CD4-positive, alpha-beta T cell treated with Interleukin-17A for 4 hours (primary cell): ENCODE measurements around the gene PACC1.
A peak's percentile ranks its signal among the peaks of the same experiment; 100 is the strongest.
"Not testable (repeated sequence)": the region's sequence is repeated elsewhere in the genome, so short reads cannot be mapped to it uniquely, and the experiment has no call there.

Source experiments
- DNase-seq: peaks from one replicate; pipeline ENCODE4 v3.0.0-alpha.2; 2020; ENCODE audit warnings: mixed read lengths

The PACC1 gene

DNA sequence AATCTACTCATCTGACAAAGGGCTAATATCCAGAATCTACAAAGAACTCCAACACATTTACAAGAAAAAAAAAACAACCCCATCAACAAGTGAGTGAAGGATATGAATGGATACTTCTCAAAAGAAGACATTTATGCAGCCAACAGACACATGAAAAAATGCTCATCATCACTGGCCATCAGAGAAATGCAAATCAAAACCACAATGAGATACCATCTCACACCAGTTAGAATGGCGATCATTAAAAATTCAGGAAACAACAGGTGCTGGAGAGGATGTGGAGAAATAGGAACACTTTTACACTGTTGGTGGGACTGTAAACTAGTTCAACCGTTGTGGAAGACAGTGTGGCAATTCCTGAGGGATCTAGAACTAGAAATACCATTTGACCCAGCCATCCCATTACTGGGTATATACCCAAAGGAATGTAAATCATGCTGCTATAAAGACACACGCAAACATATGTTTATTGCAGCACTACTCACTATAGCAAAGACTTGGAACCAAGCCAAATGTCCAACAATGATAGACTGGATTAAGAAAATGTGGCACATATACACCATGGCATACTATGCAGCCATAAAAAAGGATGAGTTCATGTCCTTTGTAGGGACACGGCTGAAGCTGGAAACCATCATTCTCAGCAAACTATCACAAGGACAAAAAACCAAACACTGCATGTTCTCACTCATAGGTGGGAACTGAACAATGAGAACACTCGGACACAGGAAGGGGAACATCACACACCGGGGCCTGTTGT, 18.8 kb downstream of the PACC1 start:
- not testable (repeated sequence) for DNase-seq

DNA sequence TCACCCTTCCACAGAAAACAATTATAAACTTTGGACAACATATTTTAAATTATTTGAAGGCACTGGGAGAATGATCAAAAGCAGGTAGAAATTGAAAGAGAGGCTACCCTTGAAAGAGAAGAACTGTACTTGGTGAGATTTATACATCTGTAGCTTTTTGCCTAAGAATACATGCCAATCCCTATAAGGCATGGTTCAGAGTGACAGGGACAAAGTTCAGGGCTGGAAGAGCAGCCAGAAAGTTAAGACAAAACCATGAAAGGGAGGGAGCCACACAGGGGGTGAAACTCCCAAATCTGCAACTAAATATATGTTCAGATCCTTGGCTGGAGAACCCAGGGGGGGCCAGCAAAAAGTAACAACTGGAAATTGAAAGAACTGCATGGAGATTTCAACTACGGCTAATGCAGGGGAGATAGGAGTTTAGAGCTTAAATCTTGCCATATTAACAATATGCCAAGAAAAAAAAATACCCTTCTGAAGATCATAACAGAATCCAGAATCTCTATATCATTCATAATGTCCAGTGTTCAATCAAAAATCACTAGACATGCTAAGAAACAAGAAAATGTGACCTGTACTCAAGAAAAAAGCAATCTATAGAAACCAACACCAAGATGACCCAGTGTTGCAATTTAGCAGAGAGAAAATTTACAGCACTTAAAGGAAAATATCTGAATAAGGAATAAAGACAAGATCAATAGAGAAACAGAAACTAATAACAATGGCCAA, 25.5 kb downstream of the PACC1 start:
- DNase-seq: no peak

DNA sequence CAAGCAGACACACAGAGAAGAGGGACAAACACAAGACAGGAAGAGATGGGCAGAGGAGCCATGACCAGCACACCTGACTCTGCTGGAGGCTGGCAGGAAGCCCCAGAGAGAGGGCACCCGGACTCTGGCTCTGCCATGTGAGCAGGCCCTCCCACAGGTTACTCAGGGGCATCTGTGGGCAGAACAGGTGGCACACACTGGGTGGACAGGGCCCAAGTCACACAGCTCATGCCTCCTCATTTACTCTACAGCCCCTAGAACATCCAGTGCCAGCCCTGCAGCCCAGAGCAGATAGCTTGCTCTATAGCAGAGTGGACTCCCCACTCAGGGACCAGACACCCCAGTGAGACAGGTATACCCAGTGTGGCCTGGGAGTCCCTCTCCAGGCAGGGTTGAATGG, 28.7 kb downstream of the PACC1 start:
- no peak for DNase-seq

DNA sequence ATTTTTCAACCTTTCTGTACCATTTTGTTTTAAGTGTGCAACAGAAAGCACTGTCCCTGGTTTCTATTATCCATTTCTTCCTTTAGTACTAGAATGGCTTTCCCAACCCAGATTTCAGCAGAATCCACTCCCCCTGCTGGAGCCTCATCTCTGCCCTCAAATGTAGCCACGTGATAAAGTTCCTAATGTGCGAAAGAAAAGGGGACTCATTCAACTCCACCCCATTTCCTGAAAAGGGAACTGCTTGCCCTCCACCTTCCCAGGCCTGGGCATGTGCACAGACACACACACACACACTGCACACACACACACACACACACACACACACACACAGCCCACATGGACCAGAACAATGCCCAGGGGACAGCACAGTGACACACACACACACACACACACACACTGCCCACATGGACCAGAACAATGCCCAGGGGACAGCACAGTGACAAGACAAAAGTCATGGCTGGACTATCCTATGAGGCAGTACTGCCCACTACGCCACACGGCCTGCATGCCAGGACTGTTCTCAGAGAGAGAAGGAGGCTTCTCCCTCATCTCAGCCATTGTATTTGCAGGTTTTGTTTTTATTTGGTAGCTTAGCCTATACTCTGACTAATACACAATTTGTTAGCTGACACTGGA, 33.2 kb downstream of the PACC1 start:
- DNase-seq: no peak

DNA sequence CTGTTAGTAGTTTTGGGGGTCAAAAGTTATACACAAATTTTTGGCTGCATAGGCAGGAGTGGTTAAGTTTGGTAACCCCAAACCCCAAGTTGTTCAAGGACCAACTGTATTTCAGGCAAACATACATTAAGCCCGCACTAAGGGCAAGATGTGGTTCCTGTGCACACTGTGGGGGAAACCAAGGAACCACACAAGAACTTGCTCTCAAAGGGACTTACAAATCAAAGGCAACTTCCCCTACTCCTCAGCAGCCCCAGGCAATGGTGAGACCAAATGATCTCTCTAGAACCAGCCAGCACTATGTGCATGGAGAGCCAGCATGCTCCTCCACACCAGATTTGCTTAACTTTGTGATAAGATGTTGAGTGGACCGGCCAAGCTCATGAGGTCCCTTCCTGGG, 35.3 kb downstream of the PACC1 start:
- no peak for DNase-seq

DNA sequence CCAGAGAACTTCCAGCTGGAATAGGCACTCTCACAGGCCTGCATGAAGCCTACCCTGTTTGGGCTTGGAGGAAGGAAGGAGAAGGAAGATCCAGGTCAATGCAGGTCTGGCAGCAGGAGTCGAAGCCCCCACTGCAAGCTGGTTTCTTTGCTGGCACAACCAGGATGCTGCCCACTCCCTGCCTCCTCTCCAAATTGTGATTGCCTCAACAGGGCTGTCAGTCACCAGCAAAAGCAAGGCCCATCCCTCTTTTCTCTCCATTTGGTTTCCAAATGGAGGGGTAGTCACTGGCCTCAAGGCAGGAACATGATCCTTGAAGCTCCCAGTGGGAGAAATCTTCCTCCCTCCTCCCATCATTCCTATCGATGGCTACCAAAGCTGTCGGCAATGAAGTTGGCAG, 37.0 kb downstream of the PACC1 start:
- no peak for DNase-seq

DNA sequence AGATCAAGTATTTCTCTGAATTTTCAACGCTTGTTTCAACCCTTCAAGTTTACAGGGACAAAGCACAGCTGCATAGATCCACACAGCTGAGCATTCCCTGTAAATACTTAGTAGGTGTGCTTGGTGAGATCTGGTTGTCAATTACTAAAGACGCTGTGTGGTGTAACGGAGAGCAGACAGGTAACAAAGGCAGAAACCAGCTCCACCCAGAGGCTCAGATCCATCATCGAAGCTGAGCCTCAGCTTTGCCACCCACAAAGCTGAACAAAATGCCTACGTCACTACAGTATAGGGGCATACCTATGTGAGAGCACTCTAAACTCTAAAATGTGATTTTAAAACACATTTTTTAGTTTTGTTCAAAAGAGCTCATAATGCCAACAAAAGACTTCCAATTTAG, 38.7 kb downstream of the PACC1 start:
- DNase-seq: no peak

DNA sequence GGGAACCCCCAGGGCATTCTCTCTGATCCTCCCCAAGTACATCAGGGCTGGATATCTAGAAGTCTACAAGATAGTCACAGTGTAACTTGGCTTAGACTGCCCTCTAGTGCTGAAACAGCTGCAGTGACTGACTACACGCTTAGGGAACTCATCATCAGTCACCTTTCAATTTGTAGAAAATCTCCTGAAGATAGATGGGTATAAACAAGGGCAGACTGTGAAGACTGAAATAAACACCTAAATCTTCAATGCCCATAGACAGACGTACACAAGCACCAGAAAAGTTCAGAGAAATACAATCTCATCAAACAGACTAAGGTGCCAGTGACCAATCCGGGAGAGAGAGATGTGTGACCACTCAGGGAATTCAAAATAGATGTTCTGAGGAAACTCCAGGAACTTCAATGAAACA, 46.6 kb downstream of the PACC1 start:
- peak; percentile 54 for DNase-seq

DNA sequence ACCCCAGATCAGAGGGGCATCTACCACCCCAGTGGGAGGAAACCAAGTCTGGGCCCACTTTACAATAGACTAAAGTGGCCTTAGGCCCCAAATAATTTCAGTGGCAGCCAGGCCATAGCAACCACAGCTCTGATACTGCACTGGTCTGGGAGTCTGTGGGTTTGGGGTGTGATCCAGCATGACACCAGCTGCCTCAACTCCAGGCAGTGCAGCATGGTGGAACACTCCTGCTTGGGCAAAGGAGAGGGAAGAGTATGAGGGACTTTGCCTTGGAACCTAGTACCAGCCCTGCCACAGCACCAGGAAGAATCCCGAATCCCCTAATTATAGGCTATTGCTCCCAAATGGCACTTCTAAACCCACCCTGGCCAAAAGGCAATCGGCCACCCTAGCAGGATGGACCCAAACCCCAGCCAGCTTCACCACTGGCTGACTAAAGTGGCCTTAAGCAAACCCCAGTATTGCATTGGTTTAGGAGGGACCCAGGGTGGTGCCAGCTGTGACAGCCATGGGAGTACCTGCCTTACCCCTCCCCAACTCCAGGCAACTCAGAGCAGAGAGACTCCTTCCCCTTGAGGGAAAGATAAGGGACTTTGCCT, 47.1 kb downstream of the PACC1 start:
- DNase-seq: no peak

DNA sequence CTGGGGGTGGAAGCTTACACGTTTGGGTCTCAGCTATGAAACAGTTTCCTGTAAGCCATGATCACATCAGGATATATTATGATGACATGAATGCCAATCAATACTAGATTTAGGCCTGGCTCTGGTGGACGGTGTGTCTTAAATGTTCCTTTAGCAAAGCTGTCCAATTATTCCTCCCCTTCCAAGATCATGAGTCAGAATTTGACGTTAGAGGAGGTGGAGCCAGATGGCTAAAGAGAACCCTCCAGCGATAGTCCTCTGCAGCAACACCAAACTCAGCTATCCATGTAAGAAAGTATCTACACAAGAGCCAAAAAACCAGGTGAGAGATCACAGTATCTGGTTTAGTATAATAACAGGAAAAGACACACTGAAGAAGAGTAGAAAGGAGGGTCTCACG, 47.8 kb downstream of the PACC1 start:
- no peak for DNase-seq

DNA sequence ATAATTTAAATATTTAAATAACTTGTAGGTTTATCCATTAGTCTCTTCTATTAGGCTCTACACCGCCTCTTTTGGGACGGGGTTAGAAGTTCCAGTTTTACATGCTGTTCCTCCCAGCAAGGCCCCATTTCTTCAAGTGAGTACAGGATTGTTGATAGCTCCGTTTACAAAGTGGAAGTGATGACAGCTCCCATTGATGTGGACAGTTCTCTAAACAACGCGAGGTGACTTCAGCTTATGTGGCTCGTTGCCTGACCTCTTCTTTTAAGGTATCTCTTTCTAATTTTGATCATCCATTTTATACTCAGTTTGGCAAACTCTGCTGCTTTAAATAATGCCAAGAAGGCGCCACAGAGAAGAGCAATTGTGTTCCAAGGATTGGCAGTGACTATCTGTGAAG, 49.7 kb downstream of the PACC1 start:
- no peak for DNase-seq

DNA sequence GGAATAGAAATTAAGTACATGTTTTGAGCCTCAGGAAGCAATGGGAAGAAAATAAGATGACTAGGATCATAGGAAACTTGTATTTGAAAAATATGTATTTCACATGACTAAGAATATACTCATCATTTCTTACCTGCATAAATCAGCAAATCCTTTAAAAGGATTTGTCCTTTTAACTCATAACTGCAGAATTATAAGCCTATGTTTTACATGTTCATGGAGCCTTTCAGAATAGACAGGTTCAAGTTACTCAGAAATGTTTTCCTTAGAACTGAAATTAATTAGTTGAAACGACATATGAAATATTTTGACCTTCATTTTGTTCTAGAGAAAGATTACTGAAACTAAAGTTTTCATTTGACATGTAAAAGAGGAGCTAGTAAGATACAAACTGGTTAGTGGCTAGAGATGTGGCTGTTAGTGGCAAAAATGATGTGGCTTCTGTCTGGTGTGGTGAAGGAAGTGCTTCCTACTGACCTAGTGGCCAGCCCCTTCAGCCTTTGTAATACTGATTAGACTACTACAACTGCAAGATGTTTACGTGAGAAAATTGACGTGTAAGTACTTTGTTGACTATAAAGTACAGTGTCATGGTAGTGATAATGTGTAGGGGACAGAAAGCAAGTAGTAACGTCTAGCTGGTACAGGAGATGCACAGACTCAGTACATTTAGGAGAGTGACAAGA, 54.7 kb downstream of the PACC1 start:
- DNase-seq: no peak

DNA sequence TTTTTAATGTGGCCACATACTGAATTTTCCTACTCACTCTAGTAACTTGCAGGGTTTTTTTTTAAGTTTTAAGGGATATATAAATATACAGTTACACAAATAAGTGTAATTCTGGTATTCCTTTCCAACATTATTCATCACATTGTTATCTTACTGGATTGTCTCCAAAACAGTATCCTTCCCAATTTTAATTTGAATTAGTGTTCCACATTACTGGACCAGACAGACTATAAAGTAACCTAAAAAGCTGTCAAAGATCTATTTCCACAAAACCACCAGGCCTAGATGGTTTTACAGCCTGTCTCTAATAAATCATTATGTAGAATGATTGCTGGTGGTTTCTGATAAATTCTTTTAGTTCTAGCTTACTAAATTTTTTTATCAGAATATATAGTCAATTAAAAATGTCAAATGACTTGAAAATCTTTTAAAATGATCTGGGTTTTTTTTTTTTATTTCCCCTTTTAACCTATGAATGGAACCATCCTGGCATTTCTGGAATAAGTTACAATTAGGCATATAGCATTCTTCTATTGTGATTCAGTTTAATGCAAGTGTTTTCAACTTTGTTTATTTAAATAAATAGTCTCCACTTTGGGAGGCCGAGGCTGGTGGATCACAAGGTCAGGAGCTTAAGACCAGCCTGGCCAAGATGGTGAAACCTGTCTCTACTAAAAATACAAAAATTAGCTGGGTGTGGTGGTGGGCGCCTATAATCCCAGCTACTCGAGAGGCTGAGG, 59.3 kb downstream of the PACC1 start:
- DNase-seq: no peak

DNA sequence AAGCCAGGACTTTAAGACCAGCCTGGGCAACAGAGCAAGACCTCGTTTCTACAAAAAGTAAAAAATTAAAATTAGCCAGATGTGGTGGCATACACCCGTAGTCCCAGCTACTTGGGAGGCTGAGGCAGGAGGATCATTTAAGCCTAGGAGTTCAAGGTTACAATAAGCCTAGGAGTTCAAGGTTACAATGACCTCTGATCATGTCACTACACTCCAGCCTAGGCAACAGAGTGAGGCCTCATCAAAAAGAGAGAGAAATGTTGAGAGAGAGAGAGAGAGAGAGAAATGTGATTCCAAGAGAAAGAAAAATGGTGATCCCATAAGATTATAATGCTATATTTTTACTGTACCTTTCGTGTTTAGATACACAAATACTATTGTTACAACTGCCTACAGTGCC, 60.2 kb downstream of the PACC1 start:
- no peak for DNase-seq

DNA sequence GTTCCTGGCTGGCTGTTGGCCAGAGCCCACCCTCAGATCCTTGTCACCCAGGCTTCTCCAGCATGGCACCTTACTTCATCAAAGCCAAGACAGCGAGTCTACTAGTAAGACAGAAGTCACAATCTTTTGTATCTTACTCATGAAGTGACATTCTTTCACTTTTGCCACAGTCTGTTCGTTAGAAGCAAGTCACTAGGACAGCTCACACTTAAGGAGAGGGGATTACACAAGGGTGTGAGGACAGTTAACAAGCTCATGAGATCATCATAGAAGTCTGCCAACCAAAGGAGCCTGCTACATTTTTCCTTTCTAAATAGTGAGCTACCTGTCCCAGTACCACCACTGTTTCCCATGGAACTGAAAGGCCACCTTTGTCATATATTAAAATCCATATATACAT, 61.5 kb downstream of the PACC1 start:
- DNase-seq: no peak

DNA sequence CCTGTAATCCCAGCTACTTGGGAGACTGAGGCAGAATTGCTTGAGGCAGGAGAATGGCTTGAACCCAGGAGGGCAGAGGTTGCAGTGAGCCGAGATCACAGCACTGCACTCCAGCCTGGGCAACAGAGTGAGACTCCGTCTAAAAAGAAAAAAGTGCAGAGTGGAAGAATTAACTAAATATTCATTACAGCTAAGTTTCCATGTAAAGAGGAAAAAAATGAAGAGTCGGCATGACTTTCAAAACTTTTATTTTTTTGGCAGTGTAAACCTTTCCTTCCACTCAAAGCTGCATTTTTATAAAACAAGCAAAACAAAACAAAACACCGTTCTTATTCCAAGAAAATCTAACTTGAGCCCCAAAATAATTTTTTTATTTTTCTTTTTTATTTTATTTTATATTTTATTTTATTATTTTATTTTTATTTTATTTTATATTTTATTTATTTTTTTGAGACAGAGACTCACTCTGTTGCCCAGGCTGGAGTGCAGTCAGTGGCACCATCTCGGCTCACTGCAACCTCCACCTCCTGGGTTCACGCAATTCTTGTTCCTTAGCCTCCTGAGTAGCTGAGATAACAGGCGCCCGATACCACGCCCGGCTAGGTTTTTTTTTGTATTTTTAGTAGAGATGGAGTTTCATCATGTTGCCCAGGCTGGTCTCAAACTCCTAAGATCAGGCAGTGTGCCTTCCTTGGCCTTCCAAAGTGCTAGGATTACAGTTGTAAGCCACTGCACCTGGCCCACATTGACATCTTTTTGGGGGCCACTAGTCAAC, 62.9 kb downstream of the PACC1 start:
- DNase-seq: no peak

DNA sequence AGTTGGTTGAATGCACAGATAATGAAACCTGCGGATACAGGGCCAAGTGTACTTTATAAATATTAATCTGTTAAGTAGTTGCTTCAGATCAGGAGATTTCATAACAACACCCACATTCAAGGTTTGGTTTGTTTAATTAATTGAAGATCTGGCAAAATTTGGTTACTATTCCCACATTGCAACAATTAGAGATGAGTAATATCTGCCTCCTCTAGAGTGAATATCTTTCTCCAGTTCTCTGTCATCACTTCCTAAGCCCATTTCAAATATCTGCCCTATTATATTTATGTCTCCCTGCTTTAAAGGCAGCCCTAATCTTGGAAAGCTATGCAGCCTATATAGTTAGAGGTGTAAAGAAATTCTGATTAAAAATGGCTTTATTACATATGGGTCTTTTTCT, 68.1 kb downstream of the PACC1 start:
- no peak for DNase-seq

DNA sequence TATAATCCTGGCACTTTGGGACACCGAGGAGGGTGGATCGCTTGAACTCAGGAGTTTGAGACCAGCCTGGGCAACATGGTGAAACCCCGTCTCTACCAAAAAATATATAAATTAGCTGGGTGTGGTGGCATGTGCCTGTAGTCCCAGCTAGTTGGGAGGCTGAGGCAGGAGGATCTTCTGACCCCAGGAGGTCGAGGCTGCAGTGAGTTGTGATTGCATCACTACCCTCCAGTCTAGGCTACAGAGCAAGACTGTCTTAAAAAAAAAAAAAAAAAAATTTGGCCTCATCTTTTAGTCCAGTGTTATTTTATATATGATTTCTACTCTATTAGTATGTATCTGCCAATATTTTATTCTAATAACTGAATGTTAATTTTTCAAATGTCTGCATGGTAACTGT, 69.8 kb downstream of the PACC1 start:
- DNase-seq: no peak

DNA sequence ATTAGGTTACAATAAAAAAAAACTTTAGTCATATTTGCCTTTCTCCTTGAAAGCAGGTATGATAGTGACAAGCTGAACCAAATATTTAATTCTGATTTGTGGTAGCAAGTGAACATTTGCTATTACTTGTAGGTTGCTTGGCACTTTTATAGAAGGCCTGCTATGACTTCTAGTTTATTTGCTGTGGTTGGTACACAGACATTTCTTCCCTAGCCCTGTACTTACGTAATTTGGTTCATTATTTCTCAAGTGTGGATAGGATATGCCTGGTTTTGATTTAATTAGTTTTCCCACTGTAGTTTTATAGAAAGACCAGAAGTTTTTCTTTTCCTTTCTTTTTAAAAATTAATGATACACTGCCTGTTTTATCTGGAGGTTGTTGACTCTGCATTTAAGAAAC, 73.6 kb downstream of the PACC1 start:
- no peak for DNase-seq

DNA sequence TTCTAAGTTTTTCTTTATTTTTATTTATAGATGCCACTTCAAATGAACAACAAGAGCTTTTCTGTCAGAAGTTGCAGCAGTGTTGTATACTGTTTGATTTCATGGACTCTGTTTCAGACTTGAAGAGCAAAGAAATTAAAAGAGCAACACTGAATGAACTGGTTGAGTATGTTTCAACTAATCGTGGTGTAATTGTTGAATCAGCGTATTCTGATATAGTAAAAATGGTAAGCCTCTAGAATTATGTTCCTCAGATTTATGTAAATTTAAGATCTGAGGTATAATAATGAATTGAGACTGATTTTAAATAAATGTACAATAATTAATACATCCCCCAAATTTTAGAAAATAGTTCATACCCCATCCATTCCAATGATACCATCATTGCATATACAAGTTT, 85.6 kb downstream of the PACC1 start:
- DNase-seq: no peak

DNA sequence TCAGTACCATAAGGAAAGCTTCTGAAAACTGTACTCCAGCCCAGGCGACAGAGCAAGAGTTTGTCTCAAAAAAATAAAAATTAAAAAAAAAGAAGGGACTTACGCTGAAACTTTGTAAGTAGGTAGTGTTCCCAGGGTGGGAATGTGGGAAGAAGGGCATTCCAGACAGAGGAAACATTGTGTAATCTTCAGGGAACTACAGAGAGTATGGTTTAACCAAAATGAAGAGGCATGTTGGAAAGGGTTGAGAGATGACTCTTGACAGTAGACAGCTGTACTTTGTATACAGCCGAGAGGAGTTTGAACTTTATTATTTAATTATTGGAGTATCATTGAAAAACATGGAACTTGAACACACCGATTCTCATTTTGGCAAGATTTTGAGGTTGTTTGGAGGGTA, 86.4 kb downstream of the PACC1 start:
- no peak for DNase-seq

DNA sequence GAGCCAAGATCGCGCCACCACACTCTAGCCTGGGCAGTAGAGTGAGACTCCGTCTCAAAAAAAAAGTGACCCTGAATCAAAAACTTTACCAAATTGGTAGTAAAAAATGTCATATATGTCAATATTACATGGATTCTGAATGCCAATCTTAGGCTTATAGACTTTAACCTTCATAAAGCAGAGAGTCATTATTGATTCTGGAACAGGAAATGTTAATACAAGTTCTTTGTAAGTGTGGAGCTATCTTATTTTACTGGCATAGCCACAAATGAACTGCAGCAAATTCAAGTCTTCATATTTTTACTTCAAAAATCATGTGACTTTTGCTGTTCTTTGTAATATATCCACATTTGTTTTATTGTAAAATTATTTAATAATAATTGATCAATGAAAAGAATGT, 88.1 kb downstream of the PACC1 start:
- no peak for DNase-seq
